Epidermal melanocyte (primary cell): ENCODE data around the gene TNIK.

ENCODE experiments used
- DNase-seq: peaks from one replicate; pipeline ENCODE4 v3.0.0; 2011; ENCODE audit warnings: low spot score; ENCODE audit not compliant: insufficient read length

TNIK gene

DNA sequence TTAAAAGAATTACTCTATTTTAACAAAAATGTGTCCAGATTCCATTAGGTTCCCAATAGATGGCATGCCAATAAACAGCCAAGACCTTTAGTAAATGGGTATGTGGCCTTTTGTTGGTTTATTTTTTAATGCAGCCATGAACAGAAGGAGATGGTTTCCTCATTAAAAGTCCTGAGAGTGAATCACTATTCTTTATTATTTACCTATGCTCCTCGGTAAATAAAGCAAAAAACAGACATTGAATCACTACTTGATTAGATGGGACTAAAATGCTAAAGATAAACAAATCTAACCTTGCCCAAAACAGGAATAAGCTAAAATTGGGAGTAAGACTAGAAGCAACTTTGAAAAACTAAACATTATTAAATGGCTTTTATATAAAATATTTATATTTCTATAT, 94.2 kb downstream of the TNIK start:
- DNase-seq: no peak

DNA sequence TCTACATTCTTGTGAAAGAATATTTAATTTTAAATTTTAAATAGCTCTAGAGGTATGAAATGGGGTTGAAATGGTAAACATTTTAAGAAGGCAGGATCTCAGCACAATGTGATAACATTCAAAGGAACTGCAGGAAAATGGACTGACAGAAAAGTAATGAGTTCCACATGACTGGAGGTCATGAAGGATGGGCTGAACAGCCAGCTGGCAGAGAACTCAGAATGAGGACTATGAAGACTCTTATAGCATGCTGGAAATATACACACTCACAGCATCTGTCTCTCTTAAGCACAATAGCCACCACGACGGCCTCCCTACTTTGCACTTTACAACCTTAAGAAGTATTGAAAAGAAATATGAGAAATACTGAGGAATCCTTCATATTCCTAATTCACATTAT, 94.7 kb downstream of the TNIK start:
- DNase-seq: peak; percentile 37

DNA sequence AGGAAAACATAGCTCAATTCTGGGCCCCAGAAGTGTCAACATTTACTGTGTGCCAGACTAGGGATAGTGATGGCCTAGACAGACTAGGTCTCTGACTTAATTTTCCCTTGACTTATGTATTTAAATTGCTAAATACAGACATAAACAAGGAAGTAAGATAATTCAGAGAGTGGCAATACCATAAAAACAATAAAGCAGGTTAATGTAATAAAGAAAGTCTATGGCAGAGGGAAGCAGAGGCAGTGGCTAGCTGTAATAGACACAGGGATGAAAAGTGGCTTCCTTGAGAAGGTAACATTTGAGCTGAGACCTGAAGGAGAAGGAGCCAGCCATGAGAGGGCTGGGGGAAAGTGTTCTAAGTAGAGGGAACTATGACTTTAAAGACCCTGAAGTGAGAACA, 95.7 kb downstream of the TNIK start:
- no peak for DNase-seq

DNA sequence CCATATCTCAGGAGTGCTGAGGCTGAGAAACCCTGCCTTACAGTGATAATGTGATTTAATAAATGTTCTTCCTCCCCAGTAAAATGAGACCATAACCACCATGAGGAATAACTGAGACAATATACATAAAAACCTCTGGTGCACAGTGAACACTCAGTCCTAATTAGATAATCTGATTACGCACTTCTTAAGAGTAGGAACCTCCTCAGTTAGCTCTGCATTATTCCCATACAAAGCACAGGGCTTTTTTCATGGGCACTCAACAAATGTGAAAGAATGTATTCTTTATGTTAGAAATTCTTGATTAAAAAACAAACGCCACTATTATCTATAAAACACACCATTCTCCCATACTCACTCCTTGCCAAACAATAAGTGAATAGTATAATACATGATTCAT, 97.0 kb downstream of the TNIK start:
- DNase-seq: no peak

DNA sequence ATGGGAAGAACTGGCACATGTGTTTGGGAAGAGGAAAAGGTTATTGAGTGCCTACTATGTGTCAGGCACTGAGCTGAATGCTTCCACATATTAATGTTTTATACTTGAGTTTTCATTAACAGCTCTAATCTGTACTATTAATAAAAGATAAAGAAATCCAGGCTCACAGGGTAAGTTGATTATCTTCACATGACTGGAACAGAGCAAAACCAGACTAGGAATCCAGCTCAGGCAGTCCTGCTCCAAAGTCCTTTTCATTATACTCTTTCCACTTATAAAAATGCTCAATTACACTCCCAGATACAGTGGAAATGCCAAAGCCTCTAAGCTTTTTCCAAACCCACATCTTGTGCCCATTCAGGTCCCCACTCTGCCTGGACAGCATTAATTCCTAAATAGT, 97.6 kb downstream of the TNIK start:
- DNase-seq: no peak

DNA sequence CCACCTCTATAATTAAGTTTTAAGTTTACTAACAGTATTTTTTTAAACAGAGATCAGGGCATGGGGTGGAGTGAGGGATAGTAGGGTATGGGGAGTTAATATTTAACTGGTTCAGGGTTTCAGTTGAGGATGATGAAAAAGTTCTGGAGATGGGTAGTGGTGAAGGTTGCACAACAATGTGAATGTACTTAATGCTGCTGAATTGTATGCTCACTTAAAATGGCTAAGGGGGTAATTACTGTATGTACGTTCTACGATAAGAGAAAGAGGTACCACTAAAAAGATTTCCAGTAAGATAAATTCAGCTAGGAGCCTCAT, 101.4 kb downstream of the TNIK start:
- DNase-seq: no peak

DNA sequence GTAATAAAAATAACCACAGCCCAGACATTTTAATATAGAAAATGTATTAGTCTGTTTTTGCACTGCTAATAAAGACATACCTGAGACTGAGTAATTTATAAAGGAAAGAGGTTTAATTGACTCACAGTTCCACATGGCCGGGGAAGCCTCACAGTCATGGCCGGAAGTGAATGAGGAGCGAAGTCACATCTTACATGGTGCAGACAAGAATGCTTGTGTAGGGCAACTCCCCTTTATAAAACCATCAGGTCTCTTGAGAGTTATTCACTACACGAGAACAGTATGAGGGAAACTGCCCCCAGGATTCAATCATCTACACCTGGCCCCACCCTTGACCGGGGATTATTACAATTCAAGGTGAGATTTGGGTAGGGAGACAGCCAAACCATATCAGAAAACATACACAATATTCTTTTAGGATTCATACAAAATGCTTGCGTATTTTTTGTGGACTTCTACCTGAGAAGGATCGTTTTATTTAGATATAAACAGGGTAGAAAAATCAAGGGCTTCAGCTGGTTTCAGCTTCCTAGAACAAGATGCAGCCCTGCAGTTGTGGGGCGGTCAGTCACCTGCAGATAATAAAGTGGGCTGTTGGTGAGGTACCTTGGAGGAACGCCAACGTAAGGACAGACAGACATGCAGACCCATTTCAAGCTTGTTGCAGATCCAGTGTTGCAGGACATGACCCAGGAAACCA, 101.9 kb downstream of the TNIK start:
- no peak for DNase-seq

DNA sequence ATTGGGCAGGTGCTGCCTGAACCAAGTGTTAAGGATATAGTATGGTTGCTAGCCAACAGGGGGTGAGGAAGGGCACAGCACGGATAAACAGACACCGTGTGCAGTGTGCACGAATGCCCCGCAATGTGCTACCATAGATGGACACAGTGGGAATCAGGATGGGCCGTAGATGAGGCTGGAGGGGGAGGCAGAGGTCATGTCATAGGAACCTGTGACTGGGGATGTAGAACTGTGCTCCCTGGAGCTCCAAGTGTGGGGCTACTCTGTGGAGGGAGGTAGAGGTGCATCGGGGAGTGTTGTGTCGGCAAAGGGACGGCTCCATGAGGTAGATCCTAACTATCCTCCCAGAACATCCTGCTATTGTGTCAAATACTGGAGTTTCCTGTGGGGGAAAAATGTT, 102.5 kb downstream of the TNIK start:
- DNase-seq: no peak

DNA sequence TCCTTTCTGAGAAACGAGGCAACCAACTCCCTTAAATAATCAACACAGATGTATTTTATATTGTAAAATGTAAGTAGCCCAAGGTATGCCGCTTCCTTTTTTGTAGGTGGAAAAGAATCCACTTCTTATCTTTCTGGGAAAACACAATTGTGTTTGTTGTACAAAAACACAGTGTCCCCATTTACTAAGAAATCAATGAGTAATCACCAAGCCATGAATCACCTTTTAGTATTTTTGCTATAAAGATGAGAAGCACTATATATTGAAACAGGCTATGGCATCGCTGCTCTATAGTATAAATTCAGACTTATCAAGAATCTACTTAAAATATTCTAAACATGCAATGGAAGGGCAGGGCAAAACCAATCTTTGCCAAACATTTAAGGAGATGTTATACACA, 104.0 kb downstream of the TNIK start:
- no peak for DNase-seq

DNA sequence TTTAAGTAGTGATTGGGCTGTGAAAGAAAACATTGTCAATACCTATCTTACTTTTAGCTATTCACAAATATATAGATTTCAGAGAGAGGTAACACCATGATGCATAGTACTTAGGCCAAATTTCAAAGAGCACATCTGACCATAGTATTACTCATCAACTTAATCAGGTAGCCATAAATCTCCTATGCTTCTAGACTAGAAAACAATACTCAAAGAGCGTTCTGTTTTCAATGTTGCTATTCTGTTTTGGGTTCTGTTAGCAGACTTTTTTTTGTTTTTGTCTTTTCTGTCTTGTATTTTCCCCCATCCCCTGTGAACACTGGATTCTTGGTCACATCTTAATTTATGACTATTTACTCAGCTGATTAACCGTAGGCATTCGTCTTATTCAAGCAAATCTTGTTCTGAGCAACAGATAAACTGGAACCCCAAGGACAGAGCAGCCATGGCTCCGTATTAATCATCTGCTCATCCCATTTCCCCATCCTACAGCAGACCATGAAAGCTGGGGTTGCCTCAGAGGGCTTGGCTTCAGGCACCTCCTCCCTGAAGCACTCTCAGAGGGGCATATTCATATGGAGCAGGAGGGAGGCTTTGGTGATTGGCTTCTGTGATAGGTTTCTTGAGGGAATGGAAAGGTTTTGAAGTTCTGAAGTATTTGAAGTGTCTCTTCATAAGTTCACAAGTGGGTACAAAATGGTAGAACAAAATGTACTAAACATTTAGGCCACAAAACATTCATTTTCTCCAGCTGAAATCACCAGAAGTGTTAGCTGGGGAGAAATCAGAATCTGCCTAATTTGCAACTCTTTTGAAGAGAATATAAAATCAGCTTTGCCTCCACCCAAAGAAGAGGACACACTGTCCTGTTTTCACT, 105.3 kb downstream of the TNIK start:
- DNase-seq: no peak

DNA sequence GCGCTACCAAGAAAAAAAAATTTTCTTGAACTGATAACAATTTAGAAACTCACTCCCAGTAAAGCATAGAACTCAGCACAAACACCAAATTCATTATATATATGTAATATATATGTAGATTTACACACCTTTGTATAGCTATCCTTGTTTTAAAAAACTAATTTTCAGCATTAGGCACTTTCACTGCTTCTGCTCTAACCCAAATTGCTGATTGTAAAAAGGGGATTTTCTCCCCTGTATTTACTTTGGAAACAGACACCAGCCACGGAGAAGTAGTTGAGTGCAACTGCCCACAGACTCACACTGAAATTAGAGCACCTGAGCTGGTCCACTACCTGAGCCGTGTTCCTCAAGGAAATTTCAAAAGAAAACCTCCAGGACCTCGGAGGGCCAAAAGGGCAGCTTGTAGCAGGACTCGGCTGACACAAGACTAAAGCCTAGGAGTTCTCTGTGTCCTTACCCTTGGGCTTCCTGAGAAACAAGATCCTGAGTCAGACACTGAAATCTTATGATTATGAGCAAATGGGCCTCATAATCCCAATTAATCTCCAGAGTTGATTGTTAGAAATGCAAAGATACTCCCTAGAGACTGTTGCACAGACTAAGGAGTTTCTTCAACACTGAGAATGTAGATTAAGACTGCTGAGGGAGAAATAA, 106.0 kb downstream of the TNIK start:
- no peak for DNase-seq

DNA sequence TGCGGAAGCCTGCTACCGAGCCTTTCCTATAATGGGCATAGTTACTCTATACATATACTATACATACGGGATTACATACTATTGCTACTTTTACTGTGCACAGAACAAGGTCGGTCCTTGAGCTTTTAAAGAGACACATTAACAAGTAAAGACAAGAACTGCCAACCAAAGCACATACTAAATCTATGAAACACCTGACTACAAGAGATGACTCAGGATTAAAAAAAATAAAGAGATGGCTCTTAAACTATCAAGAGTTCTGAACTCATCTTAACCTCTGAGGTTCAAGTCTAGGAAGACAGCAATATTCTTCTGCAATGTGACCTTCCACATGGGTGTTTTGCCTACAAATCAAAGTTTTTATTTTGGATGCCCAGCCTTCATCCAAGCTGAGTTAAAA, 106.8 kb downstream of the TNIK start:
- no peak for DNase-seq

DNA sequence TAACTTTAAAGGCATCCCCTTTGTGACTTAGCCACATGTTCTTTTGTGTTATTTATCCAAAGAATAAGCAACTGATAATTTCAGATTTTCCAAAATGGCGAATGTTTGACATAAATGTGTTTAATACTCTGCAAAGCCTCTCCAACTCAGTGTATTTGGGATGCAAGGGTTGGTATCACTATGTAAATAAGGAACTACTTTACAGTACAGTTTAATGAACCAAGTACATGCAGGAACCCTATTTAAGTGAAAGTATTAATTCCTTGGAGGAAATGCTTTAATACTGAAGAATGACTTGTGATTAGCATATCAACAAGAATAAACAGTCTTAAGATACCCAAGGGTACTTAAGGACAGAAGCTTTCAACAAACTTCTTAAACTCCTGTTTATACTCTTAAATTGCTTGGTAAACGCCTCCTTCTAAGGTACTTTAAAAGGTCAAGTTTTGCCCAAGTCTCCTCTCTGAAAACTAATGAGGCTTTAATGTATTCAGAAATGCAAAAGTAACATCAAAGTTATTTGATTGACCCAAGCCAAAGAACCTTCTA, 107.7 kb downstream of the TNIK start:
- DNase-seq: no peak

DNA sequence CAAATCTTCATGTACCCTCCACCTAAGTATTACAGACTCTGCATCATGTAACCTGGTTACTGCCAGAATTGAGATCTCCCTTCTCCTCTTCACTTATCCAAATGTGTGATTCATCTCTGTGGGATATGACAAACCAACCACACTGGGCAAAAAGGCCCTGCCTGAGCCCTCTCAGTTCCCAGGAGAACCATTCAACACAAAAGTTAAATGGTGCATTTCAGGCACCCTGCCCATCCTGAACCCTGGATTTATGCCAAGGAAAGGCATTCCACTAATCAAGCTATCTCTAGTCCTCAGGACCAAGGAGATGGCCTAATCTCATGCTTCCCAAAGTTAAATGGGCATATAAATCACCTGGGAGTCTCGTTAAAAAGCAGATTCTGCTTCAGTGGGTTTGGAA, 108.5 kb downstream of the TNIK start:
- no peak for DNase-seq

DNA sequence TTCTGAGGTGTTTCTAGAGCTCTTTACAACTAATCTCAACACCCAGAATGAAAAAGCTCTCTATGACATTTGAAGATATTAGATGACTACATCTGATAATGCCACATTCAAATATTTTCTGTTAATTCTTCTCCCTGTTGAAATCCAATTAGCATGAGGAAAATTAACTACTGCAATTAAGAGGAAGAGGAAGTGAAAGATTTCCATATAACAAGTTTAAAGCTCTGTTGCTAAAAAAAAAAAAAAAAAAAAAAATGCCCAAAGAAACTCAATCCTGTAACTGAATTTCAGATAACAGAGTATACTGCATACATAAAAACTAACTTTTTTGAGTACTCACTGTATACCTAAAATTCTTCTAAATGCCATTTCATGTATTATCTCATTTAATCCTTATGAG, 109.8 kb downstream of the TNIK start:
- DNase-seq: no peak

DNA sequence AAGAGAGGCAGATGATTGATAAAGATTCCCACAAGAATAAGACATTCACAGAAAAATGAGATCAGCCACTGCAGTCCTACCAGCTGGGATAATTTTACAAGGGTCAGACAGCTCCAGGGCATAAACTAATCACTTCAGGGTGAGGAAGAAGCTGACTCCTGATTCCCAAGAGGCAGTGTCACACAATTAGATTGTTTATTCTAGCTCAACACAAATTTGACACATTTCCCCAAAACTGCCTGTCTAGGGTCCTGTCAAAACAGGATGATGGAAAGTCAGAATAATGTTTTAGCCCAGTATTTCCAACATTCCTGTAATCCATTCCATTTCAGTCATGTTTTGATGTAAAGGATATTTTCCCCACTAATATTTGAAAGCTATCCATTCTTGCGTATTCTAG, 110.8 kb downstream of the TNIK start:
- DNase-seq: no peak

DNA sequence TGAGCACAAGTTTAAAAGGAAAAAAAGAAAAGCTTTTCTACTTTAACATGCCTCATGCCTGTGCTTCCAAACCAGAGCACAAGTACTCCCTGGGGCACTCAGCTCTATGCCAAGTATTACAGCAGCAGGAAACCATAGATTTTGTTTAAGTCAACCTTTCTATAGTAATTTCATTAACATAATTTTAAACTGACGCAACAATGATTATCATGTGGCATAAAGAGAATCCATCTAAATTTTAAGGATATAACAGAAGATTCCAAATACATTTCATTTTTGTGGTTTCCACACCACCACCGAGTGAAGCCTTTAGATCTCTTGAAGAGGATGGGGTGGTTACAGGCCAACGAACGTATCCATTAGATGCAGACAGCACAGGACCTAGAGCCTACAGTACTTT, 112.1 kb downstream of the TNIK start:
- no peak for DNase-seq

DNA sequence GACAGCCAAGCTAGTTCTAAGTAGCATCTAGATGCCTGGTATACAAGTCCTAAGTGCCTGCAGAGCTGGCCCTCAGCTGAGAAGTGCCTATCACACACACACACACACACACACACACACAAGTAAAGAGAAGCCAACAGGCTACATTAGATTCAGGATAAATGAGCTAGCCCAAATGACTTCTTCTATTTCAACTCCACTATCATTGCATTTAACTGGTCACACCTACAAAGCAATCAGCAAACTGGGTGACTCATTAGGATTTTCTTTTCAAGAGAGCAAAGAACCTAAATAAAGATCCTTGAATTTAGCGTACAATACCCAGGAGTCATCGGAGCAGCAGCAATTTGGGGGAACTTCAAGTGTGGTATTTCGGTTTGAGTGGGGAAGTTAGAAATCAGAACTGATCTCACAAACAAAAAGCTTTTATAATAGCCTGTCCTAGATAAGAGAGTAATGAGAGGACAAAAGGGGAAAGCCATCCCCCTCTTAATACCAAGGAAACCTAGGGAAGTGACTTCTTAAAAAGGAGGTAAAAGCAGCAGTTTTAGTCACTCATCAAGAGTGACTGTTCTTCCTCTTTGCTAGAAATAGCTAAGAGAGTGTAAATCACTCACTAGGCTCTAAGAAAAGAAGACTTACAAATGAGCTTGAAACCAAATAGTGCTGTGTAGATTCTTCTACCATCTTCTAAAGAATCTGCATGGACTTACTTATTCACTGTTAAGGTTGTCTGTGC, 112.7 kb downstream of the TNIK start:
- DNase-seq: no peak

DNA sequence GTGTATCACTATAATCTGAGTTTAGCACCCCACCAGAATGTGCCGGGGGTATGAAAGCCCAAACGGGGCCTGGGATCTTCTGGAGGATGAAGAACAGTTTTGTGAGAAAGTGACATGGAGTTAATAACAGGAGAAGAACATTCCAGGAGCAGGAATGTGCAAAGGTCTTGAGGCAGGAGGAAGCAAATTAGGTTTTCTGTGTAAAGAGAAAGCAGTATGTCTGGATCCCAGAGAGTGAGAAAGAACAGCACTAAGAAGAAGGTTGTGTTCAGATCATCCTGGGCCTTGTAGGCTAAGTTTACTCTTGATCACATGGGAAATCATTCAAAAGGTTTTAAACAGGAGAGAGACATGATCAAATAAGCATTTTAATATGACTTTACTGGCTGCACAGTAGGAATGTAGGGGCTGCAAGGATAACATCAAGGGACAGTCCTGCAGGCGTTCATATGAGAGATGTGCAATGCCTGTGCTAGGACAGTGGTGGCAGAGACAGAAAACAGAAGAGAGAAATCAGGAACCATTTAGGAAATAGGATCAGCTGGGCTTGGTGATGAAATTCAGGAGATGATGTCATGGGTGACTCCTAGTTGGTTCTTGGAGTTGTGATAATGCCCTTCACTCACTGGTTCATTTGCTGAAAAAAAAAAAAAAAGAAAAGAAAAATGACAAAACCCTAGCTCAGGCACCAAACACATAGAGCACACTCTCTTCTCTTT, 113.5 kb downstream of the TNIK start:
- DNase-seq: no peak

DNA sequence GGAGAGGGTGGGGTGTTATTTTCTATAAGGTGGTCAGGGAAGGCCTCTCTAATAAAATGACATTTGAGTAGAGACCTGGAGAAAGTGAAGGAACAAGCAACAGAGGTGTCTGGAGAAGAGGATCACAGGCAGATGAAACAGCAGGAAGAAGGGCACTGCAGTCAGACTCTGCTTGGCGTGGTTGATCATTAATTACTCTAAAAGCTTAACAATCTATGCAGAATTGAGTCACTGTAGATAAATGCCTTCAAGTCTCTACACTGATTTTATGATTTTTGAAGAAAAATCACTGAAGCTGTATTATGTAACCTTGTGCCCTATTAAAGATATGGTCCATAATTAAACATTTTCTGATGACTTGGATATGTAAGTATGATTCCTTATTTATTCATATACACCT, 114.2 kb downstream of the TNIK start:
- DNase-seq: no peak
